ENCODE results near the gene ELAVL3.

Gene ELAVL3

GRCh38 chr19:11480715-11481533 is at the start of gene ELAVL3:
Gene ELAVL3 (minus strand): TSS chr19:11481046. CDS start chr19:11480608, 438 bp downstream.
- DNase-seq = no peak

DNA sequence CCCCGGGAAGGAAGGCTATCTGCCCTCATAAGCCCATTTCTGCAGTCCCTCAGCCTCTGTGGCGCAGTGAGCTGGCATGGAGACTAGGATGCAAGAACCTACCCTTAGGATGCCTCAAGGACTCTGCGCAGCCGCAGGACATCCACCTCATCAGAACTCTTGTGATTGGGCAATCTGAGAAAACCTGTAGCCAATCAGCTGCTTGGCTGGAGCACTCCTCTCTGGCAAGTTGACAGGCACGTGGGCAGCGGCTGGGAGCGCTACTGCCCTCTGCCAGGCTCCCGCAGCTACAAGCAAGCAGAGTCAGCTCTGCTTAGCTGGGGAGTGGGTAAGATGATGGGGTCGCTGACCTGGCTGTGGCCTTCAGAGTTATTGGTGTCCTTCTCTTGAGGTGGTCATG is 49.6 kb upstream of the ELAVL3 start:
- peak; percentile 68 for DNase-seq

DNA sequence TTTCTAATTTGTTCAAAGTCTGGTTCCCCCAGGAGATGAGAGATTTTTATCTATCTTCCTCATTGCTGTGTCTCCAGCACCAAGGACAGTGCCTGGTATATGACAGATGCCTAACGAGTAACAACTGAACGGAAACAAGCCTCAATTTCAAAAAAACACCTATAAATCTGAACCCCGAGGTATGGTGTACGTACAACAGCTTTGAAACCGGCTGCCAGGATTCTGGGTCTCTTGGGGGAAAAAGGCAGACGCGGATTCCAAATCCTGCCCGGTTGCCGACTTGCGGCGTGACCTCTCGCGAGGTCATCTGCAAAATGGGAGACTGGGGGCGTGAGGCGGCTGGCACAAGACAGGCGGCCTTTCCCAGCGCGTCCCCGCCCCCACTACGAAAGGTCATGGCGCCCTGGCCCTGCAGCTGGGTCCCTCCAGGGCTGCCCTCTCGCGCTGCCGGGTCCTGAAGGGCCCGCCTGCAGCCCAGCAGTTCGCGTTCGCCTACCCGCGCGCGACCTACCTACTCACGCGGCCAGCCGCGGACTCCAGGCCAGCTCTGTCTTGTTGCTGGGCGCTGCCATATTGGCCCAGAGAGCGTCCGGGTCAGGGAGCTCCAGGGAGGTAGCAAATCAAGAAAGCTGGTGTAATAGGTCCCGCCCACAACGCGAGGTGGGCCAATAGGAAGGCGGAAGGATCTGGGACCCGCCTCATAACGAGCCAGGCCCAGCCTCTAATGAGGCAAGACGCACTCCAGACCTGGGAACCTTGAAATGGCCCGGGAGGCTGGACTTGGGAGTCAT is 47.9 kb upstream of the ELAVL3 start, which contains the start of gene ECSIT:
Gene ECSIT (minus strand): TSS at position 584 of the 791 bp plus-strand sequence. CDS start 9,964 bp downstream, outside the sequence.
- peak; percentile 100 for DNase-seq

- no peak for DNase-seq
Observed at GRCh38 chr19:11519138-11519537, 38.3 kb upstream of the ELAVL3 start.

DNA sequence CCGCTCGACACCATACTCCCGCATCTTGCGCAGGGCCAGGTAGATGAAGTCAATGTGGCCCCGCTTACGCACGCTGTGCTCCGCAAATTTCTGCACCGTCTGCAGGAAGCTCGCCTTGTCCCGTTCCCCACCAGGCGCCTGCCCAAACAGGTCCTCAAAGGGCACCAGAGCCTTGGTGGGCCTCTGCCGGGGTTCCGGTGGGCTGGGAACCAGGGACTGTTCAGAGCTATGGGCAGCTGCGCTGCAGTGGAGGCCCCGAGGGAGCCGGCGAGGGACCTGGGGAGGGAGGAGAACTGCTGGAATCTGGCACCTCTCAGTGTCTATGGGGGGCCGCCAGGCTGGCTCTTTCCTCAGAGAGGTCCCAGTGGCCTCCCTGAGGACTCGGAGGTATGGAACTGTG is 33.1 kb upstream of the ELAVL3 start:
- DNase-seq = no peak

DNA sequence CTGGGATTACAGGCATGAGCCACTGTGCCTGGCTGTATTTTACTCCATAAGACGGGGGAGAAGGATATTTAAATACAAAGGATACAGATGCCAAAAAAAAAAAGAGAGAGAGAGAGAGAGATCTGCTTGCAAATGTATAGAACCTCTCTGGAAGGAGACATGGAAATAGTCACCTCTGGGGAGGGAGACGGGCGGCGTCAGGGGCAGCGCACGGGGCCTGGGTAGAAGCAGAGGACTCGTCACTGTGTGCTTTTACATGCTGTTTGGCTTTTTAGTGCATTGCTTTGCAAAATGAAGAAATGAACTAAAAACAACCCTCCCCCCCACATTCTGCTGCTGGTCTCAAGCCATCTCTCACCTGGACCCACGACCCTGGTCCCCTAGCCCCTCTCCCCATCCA is 29.6 kb upstream of the ELAVL3 start:
- no peak for DNase-seq

GRCh38 chr19:11507370-11508078 is 26.7 kb upstream of the ELAVL3 start:
- DNase-seq = no peak

- no peak for DNase-seq
Observed at GRCh38 chr19:11506967-11507366, 26.1 kb upstream of the ELAVL3 start.

GRCh38 chr19:11506101-11506555 is 25.3 kb upstream of the ELAVL3 start:
- no peak for DNase-seq

GRCh38 chr19:11505504-11506100 is 24.8 kb upstream of the ELAVL3 start, which contains the start of gene ZNF653:
Gene ZNF653 (minus strand): TSS chr19:11505839. CDS start chr19:11505786, 53 bp downstream.
- DNase-seq = peak; percentile 97

DNA sequence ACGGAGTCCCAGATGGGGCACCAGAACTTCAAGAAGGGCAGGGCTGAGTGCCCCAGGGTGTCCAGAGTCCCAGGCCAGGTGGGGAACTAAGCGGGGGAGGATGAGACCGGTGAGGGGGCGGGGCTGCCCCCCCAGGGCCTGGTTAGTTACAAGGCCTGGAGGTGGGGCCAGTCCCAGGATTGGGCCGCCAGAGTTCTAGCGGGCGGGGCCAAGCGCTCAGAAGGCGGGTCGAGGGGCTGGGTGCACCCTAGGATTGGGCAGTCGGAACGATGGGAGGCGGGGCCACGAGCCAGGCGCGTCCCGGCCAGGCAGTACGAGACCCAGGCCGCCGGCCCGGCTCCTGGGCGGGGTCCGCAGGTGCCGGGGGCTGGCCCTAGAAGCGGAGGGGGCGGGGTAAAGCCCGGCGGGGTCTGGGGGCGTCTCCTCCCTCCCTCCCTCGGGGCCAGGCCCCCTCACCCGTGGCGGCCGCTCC is 24.2 kb upstream of the ELAVL3 start:
- peak; percentile 96 for DNase-seq

DNA sequence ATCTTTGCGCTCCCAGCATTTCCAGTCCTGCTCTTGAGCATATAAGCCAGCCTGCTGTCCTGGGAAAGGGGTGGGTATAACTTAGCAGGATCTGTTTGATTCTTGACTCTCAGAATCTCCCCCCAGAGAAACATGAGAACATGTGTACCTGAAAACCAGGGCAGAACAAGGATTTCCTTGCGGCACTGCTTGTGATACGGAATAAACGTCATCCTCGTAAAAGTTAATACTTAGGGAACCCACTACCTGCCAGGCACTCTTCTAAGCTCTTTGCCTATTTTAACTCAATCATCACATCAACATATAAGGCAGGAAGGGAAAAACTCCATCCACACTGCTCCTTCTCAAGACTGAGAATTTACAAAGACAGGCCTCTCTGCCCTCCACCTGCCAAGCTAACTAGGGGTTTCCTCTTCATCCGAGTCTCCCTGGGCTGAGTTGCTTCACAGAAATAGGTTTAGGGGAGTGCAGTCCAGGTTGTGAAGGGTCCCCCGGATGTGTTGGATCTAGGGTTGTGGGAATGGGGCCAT is 23.7 kb upstream of the ELAVL3 start:
- no peak for DNase-seq

DNA sequence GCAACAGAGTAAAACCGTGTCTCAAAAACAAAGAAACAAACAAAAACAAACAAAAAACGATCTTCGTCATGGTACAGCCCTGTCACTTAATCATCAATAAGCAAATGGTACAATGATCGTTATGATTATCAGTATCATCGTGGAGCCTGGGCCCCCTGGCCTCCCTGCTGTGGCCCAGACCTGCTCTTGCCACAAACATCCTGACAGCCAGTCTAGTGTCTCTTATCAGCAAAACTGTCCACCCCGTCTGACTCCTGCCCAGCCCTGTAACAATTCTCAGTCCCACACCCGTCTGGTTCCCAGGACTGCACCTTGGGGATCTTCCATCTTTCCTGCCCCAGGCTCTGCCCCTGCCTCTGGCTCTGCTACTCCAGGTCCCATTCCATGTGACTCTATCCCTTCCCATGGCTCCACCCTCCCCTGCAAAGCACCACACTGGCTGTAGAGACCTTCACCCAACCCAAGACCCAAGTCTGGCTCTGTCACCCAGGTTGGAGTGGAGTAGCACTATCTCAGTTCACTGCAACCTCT is 19.1 kb upstream of the ELAVL3 start:
- DNase-seq = no peak

DNA sequence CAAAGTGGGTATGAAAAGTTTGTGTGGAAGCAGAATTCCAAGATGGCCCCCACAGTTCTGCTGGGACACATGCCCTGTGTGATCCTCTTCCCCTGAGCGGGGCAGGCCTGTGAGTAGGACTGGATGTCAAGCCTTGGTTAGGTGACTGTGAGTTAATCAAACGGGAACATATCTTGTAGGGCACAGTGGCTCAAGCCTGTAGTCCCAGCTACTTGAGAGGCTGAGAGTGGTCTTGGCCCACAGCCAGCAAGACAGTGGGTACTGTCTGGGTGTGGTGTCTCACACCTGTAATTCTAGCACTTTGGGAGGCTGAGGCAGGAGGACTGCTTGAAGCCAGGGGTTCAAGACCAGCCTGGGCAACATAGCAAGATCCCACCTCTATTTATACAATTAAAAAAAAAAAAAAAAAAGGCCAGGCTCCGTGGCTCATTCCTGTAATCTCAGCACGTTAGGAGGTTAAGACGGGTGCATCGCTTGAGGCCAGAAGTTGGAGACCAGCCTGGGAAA is 18.4 kb upstream of the ELAVL3 start:
- DNase-seq = no peak

GRCh38 chr19:11496391-11497163 is 15.7 kb upstream of the ELAVL3 start:
- peak; percentile 88 for DNase-seq

- no peak for DNase-seq
Observed at GRCh38 chr19:11495885-11496284, 15.0 kb upstream of the ELAVL3 start.

GRCh38 chr19:11495481-11495880 is 14.6 kb upstream of the ELAVL3 start:
- no peak for DNase-seq

- no peak for DNase-seq
Observed at GRCh38 chr19:11494634-11495285, 13.9 kb upstream of the ELAVL3 start.

GRCh38 chr19:11489378-11489777 is 8.5 kb upstream of the ELAVL3 start:
- DNase-seq = no peak

All from EL (cell line).